Activated CD8-positive, alpha-beta T cell treated with anti-CD3 and anti-CD28 coated beads, Interleukin-2, amount 10 ng/mL, durations not matched to agents 7 days and 5 days (primary cell): ENCODE results near the gene AFF1. TPM values are rescaled to one million over a fixed set of nuclear protein-coding genes. Genes with fewer than 3 reads are reported as not detected.
"Not testable (repeated sequence)": the region's sequence is repeated elsewhere in the genome, so short reads cannot be mapped to it uniquely, and the experiment has no call there.

Source experiments
- ATAC-seq: fragments of 150-1000 bp; cut with Tn5 transposase; one replicate; pipeline ENCODE4 v1.10.0; 2021; ENCODE audit warnings: moderate library complexity
- CTCF ChIA-PET: fragments of 350-600 bp; sonication (Branson Sonifier 250); formaldehyde crosslinking; loops from one replicate; lab custom pipeline; 2021; ENCODE audit warnings: antibody characterized with exemption; lab: Charles Lee
- POLR2A ChIA-PET: fragments of 350-600 bp; sonication (Branson Sonifier 250); formaldehyde crosslinking; loops from one replicate; lab custom pipeline; 2021; ENCODE audit warnings: antibody characterized with exemption; lab: Charles Lee
- DNase-seq: peaks from one replicate; pipeline ENCODE4 v3.0.0-alpha.2; 2020
- H3K27ac Mint-ChIP-seq: one replicate; pipeline ENCODE4 v1.8.0; 2021; ENCODE audit warnings: mild to moderate bottlenecking, mixed read lengths
- H3K27me3 Mint-ChIP-seq: one replicate; pipeline ENCODE4 v1.8.0; 2021; ENCODE audit warnings: low read depth, mixed read lengths
- H3K36me3 Mint-ChIP-seq: one replicate; pipeline ENCODE4 v1.8.0; 2021; ENCODE audit warnings: low read depth, mixed read lengths
- H3K4me1 Mint-ChIP-seq: one replicate; pipeline ENCODE4 v1.8.0; 2021; ENCODE audit warnings: low read depth, mixed read lengths
- H3K4me3 Mint-ChIP-seq: one replicate; pipeline ENCODE4 v1.8.0; 2021; ENCODE audit warnings: mild to moderate bottlenecking, mixed read lengths
- H3K9me3 Mint-ChIP-seq: one replicate; pipeline ENCODE4 v1.8.0; 2022; ENCODE audit warnings: mixed read lengths; ENCODE audit not compliant: insufficient read depth
- total RNA-seq, 2 experiments: library from RNA; stranded (reverse); gene quantifications; one replicate each; pipeline ENCODE4 v1.2.3, GENCODE V29; 2021

Gene AFF1
- total RNA-seq, 2 experiments from 2014 or later: 47.8 to 51.6 TPM

DNA sequence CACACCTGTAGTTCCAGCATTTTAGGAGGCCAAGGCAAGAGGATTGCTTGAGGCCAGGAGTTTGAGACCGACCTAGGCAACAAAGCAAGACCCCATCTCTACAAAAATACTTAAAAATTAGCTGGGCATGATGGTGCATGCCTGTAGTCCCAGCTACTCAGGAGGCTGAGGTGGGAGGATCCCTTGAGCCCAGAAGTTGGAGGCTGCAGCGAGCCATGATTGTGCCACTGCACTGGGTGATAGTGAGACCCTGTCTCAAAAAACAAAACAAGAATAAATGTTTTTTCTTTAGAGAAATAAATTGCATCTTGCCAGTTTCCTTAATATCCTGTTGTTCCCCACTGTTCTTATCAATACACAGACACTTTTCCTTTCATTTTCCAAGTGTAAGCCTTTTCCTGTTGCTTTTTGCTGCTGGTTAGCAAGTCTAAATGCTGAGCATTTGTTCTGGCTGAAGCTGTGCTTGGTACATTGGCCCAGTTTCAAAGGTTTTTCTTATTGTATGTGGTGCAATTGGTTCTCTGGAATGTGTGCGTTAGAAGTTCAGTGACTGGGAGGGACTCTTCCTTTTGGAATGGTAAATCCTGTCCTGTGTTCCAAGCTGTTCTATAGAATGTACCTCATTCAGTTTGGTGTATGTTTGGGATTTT, 98.2 kb downstream of the AFF1 start:
- no peaks in the 10 kb centered on the region for H3K27me3 Mint-ChIP-seq
- H3K4me3 Mint-ChIP-seq: no peak overlapping the region
- no peaks in the 10 kb centered on the region for H3K36me3 Mint-ChIP-seq
- peaks cover 7% of the 10 kb centered on the region for H3K4me1 Mint-ChIP-seq
- H3K27ac Mint-ChIP-seq: no peak overlapping the region
- no peaks in the 10 kb centered on the region for H3K9me3 Mint-ChIP-seq
- ATAC-seq (no peak), DNase-seq (no peak)
- CTCF ChIA-PET: interaction anchor here (1.7 kb wide), 1 partner anchor 110 kb away, joined by 6 read pairs; no protein-coding TSS in a partner anchor
- POLR2A ChIA-PET: no interaction called here

DNA sequence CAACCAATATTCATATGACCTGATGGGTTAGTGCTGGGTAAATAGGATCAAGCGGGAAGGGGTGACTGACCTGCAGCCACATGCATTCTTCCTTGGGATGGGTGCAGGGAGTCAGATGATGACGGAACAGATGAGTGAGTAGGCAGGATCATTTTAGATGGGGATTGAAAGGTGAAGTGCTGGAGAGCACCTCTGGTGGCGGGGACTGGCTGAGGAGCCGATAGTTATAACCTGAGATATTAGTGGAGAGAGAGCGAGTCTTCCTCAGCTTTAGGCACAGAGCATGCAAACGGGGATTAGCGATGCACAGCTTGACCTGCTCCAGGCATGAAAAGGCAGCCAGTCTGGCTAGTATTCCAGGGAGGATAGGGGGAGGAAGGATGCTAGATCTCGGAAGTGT, 99.1 kb downstream of the AFF1 start:
- no peak for ATAC-seq
- ChIA-PET CTCF (no interaction called here), POLR2A (no interaction called here)
- Mint-ChIP-seq H3K9me3 (no peaks in the 10 kb centered on the region), H3K36me3 (no peaks in the 10 kb centered on the region), H3K27me3 (no peaks in the 10 kb centered on the region), H3K4me1 (peaks cover 7% of the 10 kb centered on the region), H3K4me3 (no peak overlapping the region), H3K27ac (no peak overlapping the region)
- no peak for DNase-seq

DNA sequence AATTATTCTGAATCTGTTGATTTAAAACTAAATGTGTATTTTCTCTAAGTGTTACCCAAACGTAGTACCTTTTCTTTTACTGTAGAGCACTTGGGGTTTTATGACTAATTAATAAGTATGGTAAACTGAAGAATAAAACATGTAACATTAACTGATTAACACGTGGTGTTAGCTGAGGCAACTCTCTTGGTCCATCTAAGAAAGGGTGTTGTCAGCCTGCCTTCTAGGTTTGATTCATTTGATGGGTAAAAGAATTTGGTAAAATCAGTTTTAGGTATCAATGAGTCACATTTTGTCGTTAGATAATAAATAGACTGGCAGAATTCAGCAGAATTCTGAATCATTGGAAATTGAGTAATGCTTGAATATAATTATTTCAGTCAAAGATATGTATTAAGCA, 99.7 kb downstream of the AFF1 start:
- POLR2A ChIA-PET: no interaction called here
- no peak overlapping the region for H3K4me3 Mint-ChIP-seq
- ATAC-seq: no peak

DNA sequence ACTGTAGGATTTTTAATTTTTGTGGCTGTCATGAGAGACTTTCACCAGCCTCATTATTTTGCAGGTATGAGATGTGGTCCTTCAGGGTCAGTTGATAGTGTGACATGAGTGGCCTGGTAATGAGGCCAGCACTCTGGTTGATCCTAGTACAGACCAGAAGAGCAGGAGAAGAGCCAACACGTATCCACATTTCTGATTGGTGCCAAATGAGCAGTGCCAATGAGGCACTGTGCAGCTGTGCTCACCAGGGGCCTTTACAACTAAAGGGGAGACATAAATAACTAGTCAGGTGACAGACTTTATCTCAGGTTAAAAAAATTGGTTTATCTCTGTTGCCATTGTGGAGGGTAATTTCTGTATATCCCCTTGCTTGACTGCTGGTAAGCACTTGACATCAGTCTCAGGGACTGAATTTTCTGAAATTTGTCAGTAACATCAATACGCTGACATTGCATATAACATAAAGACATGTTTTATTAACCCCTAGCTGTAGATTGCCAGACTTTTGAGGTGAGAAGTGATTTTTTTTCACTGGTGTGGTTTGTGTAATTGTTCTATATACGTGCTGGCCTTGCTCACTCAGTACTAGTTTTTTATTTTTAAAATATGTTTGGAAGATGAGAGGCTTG, 101.2 kb downstream of the AFF1 start:
- Mint-ChIP-seq H3K27me3 (no peaks in the 10 kb centered on the region), H3K36me3 (peaks cover 2% of the 10 kb centered on the region), H3K9me3 (no peaks in the 10 kb centered on the region), H3K27ac (no peak overlapping the region), H3K4me3 (no peak overlapping the region), H3K4me1 (peaks cover 10% of the 10 kb centered on the region)
- ChIA-PET POLR2A (no interaction called here), CTCF (interaction anchor here (1.3 kb wide), 1 partner anchor 114 kb away, joined by 5 read pairs; no protein-coding TSS in a partner anchor)
- ATAC-seq (no peak), DNase-seq (no peak)

More for the DNA sequence above, 99.7 kb downstream of the AFF1 start:
- Mint-ChIP-seq H3K27ac (no peak overlapping the region), H3K4me1 (peaks cover 8% of the 10 kb centered on the region), H3K27me3 (no peaks in the 10 kb centered on the region), H3K36me3 (peaks cover 2% of the 10 kb centered on the region), H3K9me3 (no peaks in the 10 kb centered on the region)
- CTCF ChIA-PET: no interaction called here
- DNase-seq: no peak

DNA sequence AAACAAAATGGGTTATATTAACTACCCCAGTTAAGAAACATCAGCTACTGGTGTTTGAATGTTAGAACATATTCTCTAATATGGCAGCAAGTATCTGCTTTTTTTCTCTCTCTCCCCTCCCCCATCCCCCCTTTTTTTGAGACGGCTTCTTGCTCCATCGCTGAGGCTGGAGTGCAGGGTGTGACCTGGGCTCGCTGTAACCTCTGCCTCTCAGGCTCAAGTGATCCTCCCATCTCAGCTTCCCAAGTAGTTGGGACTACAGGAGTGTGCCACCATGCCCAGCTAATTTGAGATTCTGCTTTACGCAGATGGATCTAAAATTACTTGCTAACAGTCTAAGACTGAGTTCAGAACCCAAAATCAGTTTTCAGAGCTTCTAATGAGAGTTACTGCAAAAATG, 101.9 kb downstream of the AFF1 start:
- no peaks in the 10 kb centered on the region for H3K9me3 Mint-ChIP-seq
- ChIA-PET CTCF (no interaction called here), POLR2A (no interaction called here)
- DNase-seq (no peak), ATAC-seq (no peak)
- no peak overlapping the region for H3K27ac Mint-ChIP-seq
- H3K4me3 Mint-ChIP-seq: no peak overlapping the region
- H3K4me1 Mint-ChIP-seq: peaks cover 16% of the 10 kb centered on the region
- H3K27me3 Mint-ChIP-seq: no peaks in the 10 kb centered on the region
- H3K36me3 Mint-ChIP-seq: peaks cover 6% of the 10 kb centered on the region

DNA sequence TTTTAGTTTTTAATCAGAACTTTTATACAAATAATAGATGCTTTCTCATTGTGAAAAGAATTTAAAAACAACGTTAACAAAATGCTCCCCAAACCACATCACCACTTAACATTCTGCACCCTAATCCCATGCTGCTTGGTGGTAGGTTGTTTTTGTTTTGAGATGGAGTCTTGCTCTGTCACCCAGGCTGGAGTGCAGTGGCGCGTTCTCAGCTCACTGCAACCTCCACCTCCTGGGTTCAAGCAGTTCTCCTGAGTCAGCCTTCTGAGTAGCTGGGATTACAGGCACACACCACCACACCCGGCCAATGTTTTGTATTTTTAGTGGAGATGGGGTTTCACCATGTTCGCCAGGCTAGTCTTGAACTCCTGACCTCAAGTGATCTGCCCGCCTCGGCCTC, 102.4 kb downstream of the AFF1 start:
- H3K9me3 Mint-ChIP-seq, H3K27me3 Mint-ChIP-seq, DNase-seq, POLR2A ChIA-PET, ATAC-seq, H3K27ac Mint-ChIP-seq, H3K36me3 Mint-ChIP-seq, CTCF ChIA-PET, H3K4me3 Mint-ChIP-seq: not testable (repeated sequence)
- H3K4me1 Mint-ChIP-seq: peaks cover 20% of the 10 kb centered on the region

DNA sequence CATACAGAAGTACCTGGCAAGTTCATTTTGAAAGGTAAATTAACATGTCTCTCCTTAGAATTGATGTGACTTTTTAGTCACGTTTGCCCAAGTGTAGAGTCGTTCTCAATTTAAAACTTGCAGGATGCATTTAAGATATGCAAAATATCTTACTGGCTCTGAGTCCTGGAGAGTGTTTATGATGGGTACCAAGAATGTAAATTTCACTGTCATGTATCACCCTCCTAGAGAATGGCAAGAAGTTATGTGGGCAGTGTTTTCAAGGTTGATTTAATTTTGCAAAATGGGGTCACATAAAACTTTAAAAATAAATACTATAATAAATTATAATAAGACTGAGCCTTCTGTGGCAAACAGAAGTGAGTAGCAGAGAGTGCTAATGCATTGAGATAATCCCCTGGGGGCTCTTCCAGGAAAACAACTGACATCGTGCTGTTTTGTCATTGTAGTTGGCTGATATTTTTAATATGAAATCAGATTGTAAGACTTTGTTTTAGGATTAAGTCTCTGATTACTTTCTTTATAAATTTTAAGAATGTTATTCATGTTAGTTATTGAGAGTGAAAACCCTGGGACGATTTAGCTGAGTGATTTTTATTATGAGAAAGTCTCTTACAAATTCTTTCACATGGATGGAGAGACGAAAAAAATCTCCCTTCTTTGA, 103.0 kb downstream of the AFF1 start:
- H3K4me3 Mint-ChIP-seq: no peak overlapping the region
- H3K36me3 Mint-ChIP-seq: peaks cover 6% of the 10 kb centered on the region
- POLR2A ChIA-PET: no interaction called here
- peaks cover 23% of the 10 kb centered on the region for H3K4me1 Mint-ChIP-seq
- CTCF ChIA-PET: no interaction called here
- H3K27me3 Mint-ChIP-seq: no peaks in the 10 kb centered on the region
- DNase-seq (no peak), ATAC-seq (no peak)
- no peaks in the 10 kb centered on the region for H3K9me3 Mint-ChIP-seq
- no peak overlapping the region for H3K27ac Mint-ChIP-seq

DNA sequence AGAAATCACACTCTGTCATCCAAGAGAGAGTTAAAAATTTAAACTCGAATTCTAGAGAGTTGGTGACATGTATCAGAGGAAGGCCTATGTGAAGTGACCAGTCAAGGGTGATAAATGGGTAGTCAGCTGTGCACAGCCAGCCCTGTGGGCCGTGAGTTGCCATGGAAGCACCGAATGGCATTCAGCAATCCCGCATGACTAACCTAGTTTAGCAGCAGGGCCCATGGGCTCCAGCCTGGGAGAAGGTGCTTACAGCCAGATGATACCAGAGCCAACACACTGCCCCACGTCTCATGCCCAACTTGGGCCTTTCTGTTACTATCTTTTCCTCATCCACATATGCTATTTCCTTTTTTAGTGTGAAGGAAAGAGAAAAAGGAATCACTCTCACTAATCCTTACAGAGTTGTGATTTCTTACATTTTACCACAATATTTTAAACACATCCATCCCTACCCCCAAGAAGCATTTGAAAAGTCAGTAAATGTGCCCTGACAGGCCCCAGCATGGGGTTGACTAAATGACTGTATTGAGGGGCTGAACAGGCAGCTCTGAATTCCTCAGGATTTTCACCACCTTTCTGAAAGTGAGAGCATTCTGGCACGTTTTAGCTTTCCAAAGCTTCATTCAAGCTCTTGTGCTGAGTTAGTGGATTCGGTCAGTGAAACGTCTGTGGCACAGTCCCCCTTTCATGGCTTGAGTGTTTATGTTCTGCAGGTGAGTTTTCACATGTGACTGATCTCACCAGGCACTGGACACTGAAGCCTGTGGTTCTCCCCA, 104.2 kb downstream of the AFF1 start:
- CTCF ChIA-PET: no interaction called here
- ATAC-seq: no peak
- Mint-ChIP-seq H3K4me1 (peaks cover 23% of the 10 kb centered on the region), H3K9me3 (no peaks in the 10 kb centered on the region), H3K4me3 (no peak overlapping the region), H3K36me3 (peaks cover 6% of the 10 kb centered on the region), H3K27me3 (no peaks in the 10 kb centered on the region), H3K27ac (no peak overlapping the region)
- POLR2A ChIA-PET: no interaction called here
- no peak for DNase-seq

DNA sequence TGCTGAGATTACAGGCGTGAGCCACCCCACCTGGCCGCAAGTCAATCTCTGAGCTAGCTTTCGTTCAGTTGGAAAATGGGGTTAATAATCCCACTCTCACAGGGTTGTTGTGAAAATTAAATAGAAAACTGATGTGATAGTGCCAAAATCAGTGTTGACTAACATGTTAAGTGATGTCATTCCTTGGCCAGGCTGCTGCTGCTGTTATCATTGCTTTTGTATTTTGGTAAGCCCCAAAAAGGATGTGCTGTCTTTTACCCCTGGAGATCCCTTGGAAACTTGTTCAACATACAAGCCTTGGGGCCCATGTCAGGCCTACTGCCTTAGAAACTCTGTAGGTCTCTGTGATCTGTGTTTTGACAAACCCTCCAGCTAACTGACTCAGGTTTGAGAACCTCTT, 106.3 kb downstream of the AFF1 start:
- Mint-ChIP-seq H3K4me1 (peaks cover 23% of the 10 kb centered on the region), H3K9me3 (no peaks in the 10 kb centered on the region), H3K4me3 (no peak overlapping the region), H3K27me3 (no peaks in the 10 kb centered on the region), H3K36me3 (peaks cover 8% of the 10 kb centered on the region), H3K27ac (no peak overlapping the region)
- DNase-seq: no peak
- ChIA-PET CTCF (interaction anchor here (0.7 to 1.7 kb wide), 2 partner anchors 30 to 1346 kb away, joined by 3 read pairs; no protein-coding TSS in a partner anchor), POLR2A (no interaction called here)
- no peak for ATAC-seq

DNA sequence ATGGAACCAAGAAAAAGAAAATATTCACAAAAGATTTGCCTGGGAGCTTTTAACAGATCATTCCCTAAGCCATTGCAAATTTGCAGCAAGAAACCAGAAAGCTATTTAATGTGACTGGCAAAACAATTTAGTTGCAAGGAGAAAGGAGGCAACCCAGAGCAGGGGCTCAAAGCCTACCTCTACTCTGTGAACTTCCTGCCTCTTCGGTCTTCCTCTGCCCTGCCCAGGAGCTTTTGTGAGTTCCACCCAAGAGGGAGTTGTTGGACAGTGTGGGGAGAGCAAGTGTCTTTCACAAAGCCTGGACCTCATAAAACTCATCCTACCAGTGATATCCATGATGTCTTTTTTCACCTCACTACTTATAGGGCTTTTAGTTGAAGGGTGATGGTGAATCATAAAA, 107.4 kb downstream of the AFF1 start:
- Mint-ChIP-seq H3K4me3 (no peak overlapping the region), H3K9me3 (no peaks in the 10 kb centered on the region), H3K27ac (no peak overlapping the region), H3K36me3 (peaks cover 18% of the 10 kb centered on the region), H3K27me3 (no peaks in the 10 kb centered on the region), H3K4me1 (peaks cover 21% of the 10 kb centered on the region)
- ATAC-seq: no peak
- ChIA-PET CTCF (interaction anchor here (1.7 kb wide), 1 partner anchor 31 kb away, joined by 3 read pairs; no protein-coding TSS in a partner anchor), POLR2A (no interaction called here)
- DNase-seq: no peak

DNA sequence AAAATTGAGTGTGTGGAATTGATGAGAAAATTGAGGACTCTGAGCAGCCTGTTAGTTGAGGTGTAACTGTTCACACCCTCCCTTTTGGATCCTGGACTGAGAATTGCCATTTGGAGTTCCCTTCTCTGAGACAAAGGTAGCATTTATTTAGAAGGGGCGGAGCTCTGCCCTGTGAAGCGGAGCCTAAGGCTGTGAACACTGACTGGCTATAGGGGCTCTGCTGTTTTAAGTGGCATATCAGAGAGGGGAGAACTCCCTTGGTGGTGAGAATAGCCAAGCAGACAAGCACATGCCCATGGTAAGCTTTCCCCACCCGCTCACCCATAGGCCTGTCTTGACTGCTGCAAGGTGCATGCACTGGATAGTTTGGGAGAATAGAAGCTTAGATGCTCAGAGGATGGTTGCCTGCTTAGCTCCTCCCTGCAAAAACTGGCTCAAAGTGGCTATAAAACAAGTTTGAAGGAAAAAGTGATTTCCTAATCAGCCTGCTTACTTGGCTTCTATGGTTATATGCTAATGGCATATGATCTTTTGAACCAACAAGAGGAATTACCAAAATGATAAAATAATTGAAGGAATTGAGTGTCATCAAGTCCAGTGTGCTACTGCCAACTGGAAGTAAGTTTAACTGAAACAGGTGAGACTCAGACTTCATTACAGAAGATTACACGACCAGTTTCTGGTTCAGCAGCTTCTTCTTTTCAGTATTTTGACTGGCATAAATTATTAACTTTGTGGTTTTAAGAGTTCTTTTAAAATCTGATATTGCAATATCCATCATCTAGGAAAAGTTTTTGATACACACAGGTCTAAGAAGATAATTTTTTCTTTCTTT, 108.4 kb downstream of the AFF1 start:
- Mint-ChIP-seq H3K27me3 (no peaks in the 10 kb centered on the region), H3K4me1 (peaks cover 16% of the 10 kb centered on the region), H3K4me3 (no peak overlapping the region), H3K36me3 (peaks cover 24% of the 10 kb centered on the region), H3K27ac (no peak overlapping the region), H3K9me3 (no peaks in the 10 kb centered on the region)
- ChIA-PET CTCF (interaction anchor here (1.1 kb wide), 1 partner anchor 120 kb away, joined by 4 read pairs; no protein-coding TSS in a partner anchor), POLR2A (no interaction called here)
- ATAC-seq (no peak), DNase-seq (no peak)
